Measurements from ENCODE around the gene CRB1.

CRB1 gene

GRCh38 chr1:197351821-197352440 lies 83.9 kb downstream of the CRB1 start:
- DNase-seq, result no peak

GRCh38 chr1:197355248-197355995 lies 87.4 kb downstream of the CRB1 start:
- no peak for DNase-seq

GRCh38 chr1:197356723-197357533 lies 88.9 kb downstream of the CRB1 start:
- no peak for DNase-seq

- no peak for DNase-seq
These were observed 90.9 kb downstream of the CRB1 start for GRCh38 chr1:197358959-197359358.

GRCh38 chr1:197360068-197360467 lies 92.0 kb downstream of the CRB1 start:
- no peak for DNase-seq

- DNase-seq, result no peak
These were observed 94.8 kb downstream of the CRB1 start for GRCh38 chr1:197362871-197363270.

- DNase-seq, result no peak
These were observed 95.8 kb downstream of the CRB1 start for GRCh38 chr1:197363855-197364254.

- no peak for DNase-seq
These were observed 98.9 kb downstream of the CRB1 start for GRCh38 chr1:197366996-197367395.

- no peak for DNase-seq
These were observed 99.6 kb downstream of the CRB1 start for GRCh38 chr1:197367627-197368026.

GRCh38 chr1:197374428-197374827 lies 106.4 kb downstream of the CRB1 start:
- DNase-seq, result no peak

- DNase-seq, result no peak
These were observed 116.4 kb downstream of the CRB1 start for GRCh38 chr1:197384471-197384870.

GRCh38 chr1:197388801-197389200 lies 120.7 kb downstream of the CRB1 start:
- DNase-seq, result no peak

GRCh38 chr1:197390856-197391255 lies 122.8 kb downstream of the CRB1 start:
- DNase-seq, result no peak

GRCh38 chr1:197391303-197392226 lies 123.5 kb downstream of the CRB1 start:
- peak; percentile 21 for DNase-seq

- no peak for DNase-seq
These were observed 124.5 kb downstream of the CRB1 start for GRCh38 chr1:197392541-197392940.

GRCh38 chr1:197393105-197393504 lies 125.1 kb downstream of the CRB1 start:
- no peak for DNase-seq

- no peak for DNase-seq
These were observed 125.7 kb downstream of the CRB1 start for GRCh38 chr1:197393772-197394171.

GRCh38 chr1:197394831-197395608 lies 127.0 kb downstream of the CRB1 start:
- DNase-seq, result no peak

GRCh38 chr1:197397895-197398294 lies 129.8 kb downstream of the CRB1 start:
- no peak for DNase-seq

- peak; percentile 87 for DNase-seq
These were observed 131.9 kb downstream of the CRB1 start for GRCh38 chr1:197399755-197400521.

GRCh38 chr1:197400522-197400902 lies 132.5 kb downstream of the CRB1 start:
- DNase-seq, result no peak
